T-helper 2 cell treated with Interferon-gamma antibody and Interleukin-4, amounts not matched to agents 5 μg/mL and 100 μg/mL, for 36 hours (primary cell): ENCODE measurements around the gene WDR26.

Experiments used
- DNase-seq: peaks from one replicate; pipeline ENCODE4 v3.0.0; 2021; ENCODE audit warnings: low spot score
- H3K27ac Mint-ChIP-seq: one replicate; pipeline ENCODE4 v1.8.0; 2021; ENCODE audit warnings: mild to moderate bottlenecking, mixed read lengths
- H3K27me3 Mint-ChIP-seq: one replicate; pipeline ENCODE4 v1.8.0; 2021; ENCODE audit warnings: low read depth, mixed read lengths
- H3K36me3 Mint-ChIP-seq: one replicate; pipeline ENCODE4 v1.8.0; 2021; ENCODE audit warnings: low read depth, mixed read lengths
- H3K4me1 Mint-ChIP-seq: one replicate; pipeline ENCODE4 v1.8.0; 2021; ENCODE audit warnings: low read depth, mixed read lengths
- H3K4me3 Mint-ChIP-seq: one replicate; pipeline ENCODE4 v1.8.0; 2022; ENCODE audit warnings: mild to moderate bottlenecking, moderate library complexity, mixed read lengths
- H3K9me3 Mint-ChIP-seq: one replicate; pipeline ENCODE4 v1.8.0; 2021; ENCODE audit warnings: mixed read lengths

Gene WDR26

DNA sequence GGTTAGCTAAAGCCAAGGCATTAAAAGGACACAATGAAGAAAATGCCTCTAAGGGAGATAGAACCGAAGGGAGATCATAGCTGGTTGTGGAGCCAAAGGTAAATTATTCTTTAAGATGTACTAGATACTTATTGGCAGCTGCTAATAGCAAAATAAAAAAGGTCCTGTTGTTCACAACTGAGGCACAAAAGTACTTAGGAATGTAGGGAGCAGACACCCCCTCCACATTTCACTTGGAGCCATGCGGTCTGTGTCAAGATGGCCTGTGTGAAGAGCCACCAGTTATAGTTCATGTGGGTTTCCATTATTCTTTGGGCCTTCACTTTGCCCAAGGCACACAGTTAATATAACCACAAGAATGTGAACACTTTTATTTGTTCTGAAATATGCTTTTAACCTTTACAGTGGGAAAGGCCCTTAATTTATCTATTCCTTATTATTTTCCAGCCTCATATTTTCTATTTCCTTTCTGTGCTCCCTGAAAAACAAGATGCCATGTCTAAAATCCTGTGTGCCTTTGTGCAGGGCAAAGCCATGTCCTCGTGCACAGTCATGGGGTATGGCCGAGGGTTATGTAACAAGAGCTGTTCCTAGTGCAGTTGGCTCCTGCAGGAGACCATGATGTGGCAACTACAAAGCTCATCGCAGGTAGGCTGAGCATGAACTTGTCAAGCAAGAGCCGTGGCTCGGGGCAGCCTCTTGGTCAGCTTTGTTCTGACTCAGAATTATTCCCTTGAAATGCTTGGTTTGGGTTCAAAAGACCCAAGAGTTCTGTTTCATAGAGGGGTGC lies 16.2 kb upstream of the WDR26 start:
- DNase-seq, result no peak
- Mint-ChIP-seq H3K36me3 (peaks cover 5% of the 10 kb centered on the region), H3K4me3 (no peak overlapping the region), H3K9me3 (no peaks in the 10 kb centered on the region), H3K27me3 (no peaks in the 10 kb centered on the region), H3K4me1 (peaks cover 13% of the 10 kb centered on the region), H3K27ac (peak overlapping the region; percentile 74)

DNA sequence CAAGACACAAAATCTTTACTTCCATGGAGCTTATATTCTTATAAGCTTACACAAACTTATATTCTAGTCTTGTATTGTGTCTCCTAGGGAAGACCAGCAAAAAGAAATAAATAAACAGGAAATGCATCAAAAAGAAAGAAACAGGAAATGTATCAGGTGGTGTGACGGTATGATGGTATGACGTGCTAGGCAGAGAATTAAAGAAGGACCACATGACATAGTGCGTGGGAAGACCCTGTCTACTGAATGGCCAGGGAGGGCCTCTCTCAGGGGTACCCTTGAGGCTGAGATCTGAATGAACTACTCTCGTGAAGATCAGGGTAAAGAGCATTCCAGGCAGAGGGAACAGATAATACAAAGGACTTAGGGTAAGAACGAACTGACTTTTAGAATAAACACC lies 15.6 kb upstream of the WDR26 start:
- DNase-seq, result no peak
- H3K36me3 Mint-ChIP-seq, result peaks cover 7% of the 10 kb centered on the region
- H3K27ac Mint-ChIP-seq, result peak overlapping the region; percentile 74
- H3K4me3 Mint-ChIP-seq, result no peak overlapping the region
- no peaks in the 10 kb centered on the region for H3K9me3 Mint-ChIP-seq
- no peaks in the 10 kb centered on the region for H3K27me3 Mint-ChIP-seq
- peaks cover 15% of the 10 kb centered on the region for H3K4me1 Mint-ChIP-seq

GRCh38 chr1:224448453-224449017 lies 13.9 kb upstream of the WDR26 start:
- H3K27me3 Mint-ChIP-seq, result no peaks in the 10 kb centered on the region
- peaks cover 15% of the 10 kb centered on the region for H3K4me1 Mint-ChIP-seq
- no peaks in the 10 kb centered on the region for H3K9me3 Mint-ChIP-seq

DNA sequence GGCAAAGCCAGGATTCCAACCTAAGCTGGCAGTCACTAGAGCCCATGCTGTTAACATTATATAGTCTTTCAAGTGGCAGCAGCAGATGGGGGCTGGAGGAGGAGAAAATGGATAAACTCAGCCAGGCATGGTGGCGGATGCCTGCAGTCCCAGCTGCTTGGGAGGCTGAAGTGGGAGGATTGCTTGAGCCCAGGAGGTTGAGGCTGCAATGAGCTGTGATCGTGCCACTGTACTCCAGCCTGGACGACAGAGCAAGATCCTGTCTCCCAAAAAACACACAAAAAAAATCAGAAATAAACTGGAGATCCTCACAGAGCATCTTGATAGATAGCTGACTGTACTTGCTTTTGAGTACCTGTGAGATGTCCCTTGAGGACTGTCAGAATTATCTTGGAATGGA lies 13.4 kb upstream of the WDR26 start:
- no peaks in the 10 kb centered on the region for H3K9me3 Mint-ChIP-seq
- no peak overlapping the region for H3K4me3 Mint-ChIP-seq
- H3K36me3 Mint-ChIP-seq, result peaks cover 7% of the 10 kb centered on the region
- H3K4me1 Mint-ChIP-seq, result peaks cover 15% of the 10 kb centered on the region
- no peak overlapping the region for H3K27ac Mint-ChIP-seq
- no peak for DNase-seq
- no peaks in the 10 kb centered on the region for H3K27me3 Mint-ChIP-seq

More at GRCh38 chr1:224448453-224449017, 13.9 kb upstream of the WDR26 start:
- no peak overlapping the region for H3K4me3 Mint-ChIP-seq
- peaks cover 7% of the 10 kb centered on the region for H3K36me3 Mint-ChIP-seq
- H3K27ac Mint-ChIP-seq, result no peak overlapping the region
- no peak for DNase-seq

- no peaks in the 10 kb centered on the region for H3K27me3 Mint-ChIP-seq
- no peak overlapping the region for H3K4me3 Mint-ChIP-seq
- peaks cover 7% of the 10 kb centered on the region for H3K36me3 Mint-ChIP-seq
- no peaks in the 10 kb centered on the region for H3K9me3 Mint-ChIP-seq
- peaks cover 15% of the 10 kb centered on the region for H3K4me1 Mint-ChIP-seq
- H3K27ac Mint-ChIP-seq, result no peak overlapping the region
- DNase-seq, result no peak
These were observed 12.7 kb upstream of the WDR26 start for GRCh38 chr1:224447251-224447650.

- no peak for DNase-seq
- Mint-ChIP-seq H3K4me3 (no peak overlapping the region), H3K36me3 (peaks cover 2% of the 10 kb centered on the region), H3K4me1 (peaks cover 15% of the 10 kb centered on the region), H3K9me3 (no peaks in the 10 kb centered on the region), H3K27ac (no peak overlapping the region), H3K27me3 (no peaks in the 10 kb centered on the region)
These were observed 4.4 kb upstream of the WDR26 start for GRCh38 chr1:224438989-224439388.

DNA sequence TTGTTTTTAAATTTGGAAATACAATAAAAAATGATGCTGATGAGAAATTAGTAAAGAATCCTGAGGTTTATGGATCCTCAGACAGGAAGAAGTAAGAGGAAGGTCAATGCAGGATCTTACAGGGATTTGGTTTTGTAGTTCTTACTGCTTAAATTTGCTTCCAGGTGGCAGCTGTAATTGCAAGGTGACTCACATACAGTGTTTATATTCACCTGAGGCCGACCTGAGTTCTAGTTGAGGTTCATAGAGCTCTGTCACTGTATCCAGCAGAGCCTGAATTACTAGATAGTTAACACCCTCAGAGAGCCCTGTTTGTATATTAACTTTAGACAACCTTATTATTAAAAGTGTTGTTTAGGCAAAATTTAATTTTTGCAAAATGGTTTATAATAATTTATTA lies 1.4 kb upstream of the WDR26 start:
- Mint-ChIP-seq H3K9me3 (no peaks in the 10 kb centered on the region), H3K4me1 (peaks cover 34% of the 10 kb centered on the region), H3K36me3 (peaks cover 21% of the 10 kb centered on the region), H3K27me3 (no peaks in the 10 kb centered on the region), H3K27ac (peak overlapping the region; percentile 91), H3K4me3 (peak overlapping the region; percentile 87)
- no peak for DNase-seq

- no peaks in the 10 kb centered on the region for H3K27me3 Mint-ChIP-seq
- peak; percentile 25 for DNase-seq
- peak overlapping the region; percentile 91 for H3K27ac Mint-ChIP-seq
- peak overlapping the region; percentile 87 for H3K4me3 Mint-ChIP-seq
- H3K4me1 Mint-ChIP-seq, result peaks cover 39% of the 10 kb centered on the region
- H3K9me3 Mint-ChIP-seq, result no peaks in the 10 kb centered on the region
- peaks cover 25% of the 10 kb centered on the region for H3K36me3 Mint-ChIP-seq
These were observed 744 bp upstream of the WDR26 start for GRCh38 chr1:224435318-224435763.

GRCh38 chr1:224433701-224434672 lies 610 bp downstream of the WDR26 start:
- Mint-ChIP-seq H3K4me3 (peak overlapping the region; percentile 91), H3K4me1 (peaks cover 42% of the 10 kb centered on the region), H3K9me3 (no peaks in the 10 kb centered on the region), H3K27ac (peak overlapping the region; percentile 77), H3K36me3 (peaks cover 30% of the 10 kb centered on the region), H3K27me3 (no peaks in the 10 kb centered on the region)
- DNase-seq, result peak; percentile 35

- Mint-ChIP-seq H3K36me3 (peaks cover 34% of the 10 kb centered on the region), H3K27me3 (no peaks in the 10 kb centered on the region), H3K9me3 (no peaks in the 10 kb centered on the region), H3K27ac (peak overlapping the region; percentile 77), H3K4me3 (peak overlapping the region; percentile 91), H3K4me1 (peaks cover 42% of the 10 kb centered on the region)
- DNase-seq, result peak; percentile 33
These were observed 1.4 kb downstream of the WDR26 start for GRCh38 chr1:224433041-224433691.

DNA sequence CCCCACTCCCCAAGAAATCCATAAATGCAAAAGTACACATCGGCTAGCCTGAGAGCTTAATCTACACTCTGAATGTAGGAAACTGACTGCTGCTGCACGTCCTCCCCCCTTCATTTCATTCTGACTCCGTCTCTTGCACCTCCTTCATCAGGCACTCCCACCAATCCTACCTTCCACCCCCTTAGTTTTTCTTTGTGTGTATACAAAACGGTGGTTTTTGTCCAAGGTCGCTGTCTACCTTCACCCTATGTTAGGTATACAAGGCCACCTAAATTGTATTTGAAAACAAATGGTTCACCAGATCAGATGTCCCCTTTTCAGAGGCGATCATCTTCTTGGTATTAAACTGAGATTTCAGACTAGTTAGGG lies 1.9 kb downstream of the WDR26 start:
- Mint-ChIP-seq H3K27me3 (no peaks in the 10 kb centered on the region), H3K4me3 (peak overlapping the region; percentile 91), H3K27ac (peak overlapping the region; percentile 77), H3K4me1 (peaks cover 45% of the 10 kb centered on the region), H3K9me3 (no peaks in the 10 kb centered on the region), H3K36me3 (peaks cover 38% of the 10 kb centered on the region)
- DNase-seq, result peak; percentile 12

DNA sequence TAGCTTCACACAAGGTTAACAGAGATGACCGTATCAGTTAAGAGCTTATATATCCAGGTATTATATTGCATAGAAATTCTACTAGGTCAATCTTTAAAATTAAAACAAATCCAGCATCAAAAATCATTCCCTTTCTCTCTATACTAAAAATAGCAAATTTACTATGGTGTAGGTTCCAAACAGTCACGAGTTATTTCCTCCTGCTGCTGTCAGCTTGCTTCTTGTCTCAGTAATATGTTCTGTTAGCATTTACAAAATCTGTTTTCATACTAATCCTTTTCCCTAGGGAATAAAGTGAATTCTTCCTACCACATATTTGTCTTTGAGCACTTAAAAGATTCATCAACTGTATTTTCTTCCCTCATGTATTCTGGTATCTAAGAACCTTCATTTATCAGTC lies 2.5 kb downstream of the WDR26 start:
- H3K36me3 Mint-ChIP-seq, result peaks cover 42% of the 10 kb centered on the region
- peak overlapping the region; percentile 91 for H3K4me3 Mint-ChIP-seq
- peak overlapping the region; percentile 77 for H3K27ac Mint-ChIP-seq
- peaks cover 50% of the 10 kb centered on the region for H3K4me1 Mint-ChIP-seq
- no peaks in the 10 kb centered on the region for H3K27me3 Mint-ChIP-seq
- H3K9me3 Mint-ChIP-seq, result no peaks in the 10 kb centered on the region
- DNase-seq, result no peak

DNA sequence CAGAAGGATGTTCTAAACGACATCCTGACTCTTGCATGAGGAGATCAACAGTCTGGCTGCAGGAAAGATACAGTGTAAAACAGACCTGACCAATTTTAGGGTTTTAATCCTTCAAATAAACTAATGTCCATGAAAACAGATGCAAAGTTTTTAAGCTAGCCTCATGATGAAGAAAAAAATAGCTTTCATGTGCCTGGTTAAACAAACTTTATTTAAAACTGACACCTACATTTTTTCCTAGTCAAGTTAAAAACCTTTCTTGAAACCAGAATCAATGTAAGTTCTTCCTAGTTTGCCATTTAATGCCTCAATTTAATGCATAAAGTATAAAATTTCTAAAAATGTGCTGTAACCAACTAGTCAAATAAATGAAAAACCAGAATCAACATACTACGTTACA lies 2.9 kb downstream of the WDR26 start:
- peak overlapping the region; percentile 77 for H3K27ac Mint-ChIP-seq
- H3K4me1 Mint-ChIP-seq, result peaks cover 47% of the 10 kb centered on the region

More for the DNA sequence above, 2.9 kb downstream of the WDR26 start:
- peaks cover 43% of the 10 kb centered on the region for H3K36me3 Mint-ChIP-seq
- no peaks in the 10 kb centered on the region for H3K27me3 Mint-ChIP-seq
- no peaks in the 10 kb centered on the region for H3K9me3 Mint-ChIP-seq
- DNase-seq, result no peak
- H3K4me3 Mint-ChIP-seq, result peak overlapping the region; percentile 91
